Thoracic aorta (tissue), 2 donors: ENCODE data around the gene ZNF516. TPM values are rescaled to one million over a fixed set of nuclear protein-coding genes. Genes with fewer than 3 reads are reported as not detected.

ENCODE experiments used
- ATAC-seq: fragments of 150-250 bp; one replicate; pipeline ENCODE4 v1.8.0; 2017; ENCODE audit warnings: low read depth; ENCODE audit not compliant: insufficient number of reproducible peaks, low FRiP score
- DNase-seq: peaks from one replicate; pipeline ENCODE4 v3.0.0-alpha.2; 2020; ENCODE audit warnings: low spot score
- H3K27ac ChIP-seq, 2 donors: fragments of 200-600 bp; sonication (generic); 1 replicate in 1 of 2; 2 replicates in 1 of 2; pipeline ENCODE4 v1.5.1; 2016; ENCODE audit warnings: mild to moderate bottlenecking in 2 of 2, moderate library complexity in 2 of 2
- H3K27me3 ChIP-seq: fragments of 200-600 bp; sonication (generic); replicated peaks from 2 replicates; pipeline ENCODE4 v1.6.0; 2016; ENCODE audit warnings: mild to moderate bottlenecking; ENCODE audit not compliant: insufficient read depth
- H3K36me3 ChIP-seq: fragments of 200-600 bp; sonication (generic); one replicate; pipeline ENCODE4 v1.5.1; 2016
- H3K4me1 ChIP-seq, 2 donors: fragments of 200-600 bp; sonication (generic); 1 replicate in 1 of 2; 2 replicates in 1 of 2; pipeline versions ENCODE4 v1.5.1 to v1.6.0; 2016; ENCODE audit warnings: low read depth in 2 of 2, mild to moderate bottlenecking in 1 of 2; ENCODE audit not compliant: control insufficient read depth in 1 of 2
- H3K4me3 ChIP-seq: fragments of 200-600 bp; sonication (generic); 2 replicates; pipeline ENCODE4 v1.5.1; 2016; ENCODE audit warnings: mild to moderate bottlenecking
- H3K9me3 ChIP-seq: fragments of 200-600 bp; sonication (generic); 2 replicates; pipeline ENCODE4 v1.5.1; 2016
- total RNA-seq, 2 donors: library from RNA; depleted of rRNA; stranded (reverse); fragments of >200 nt; gene quantifications; one replicate each; pipeline versions ENCODE4 v1.1.0 to v1.2.3, GENCODE V29; 2016
- TF ChIP-seq, protein P1 (sequence below): fragments of 200-600 bp; sonication (generic); IDR thresholded peaks from one replicate; pipeline ENCODE4 v1.5.1; 2019; ENCODE audit warnings: antibody characterized with exemption

The ZNF516 gene
- total RNA-seq, 2 donors from 2014 or later, result 19.5 to 19.8 TPM

GRCh38 chr18:76443519-76444445, 51.3 kb downstream of the ZNF516 start:
- no peak overlapping the region for H3K4me3 ChIP-seq
- no peak for DNase-seq
- TF ChIP-seq, protein P1, sequence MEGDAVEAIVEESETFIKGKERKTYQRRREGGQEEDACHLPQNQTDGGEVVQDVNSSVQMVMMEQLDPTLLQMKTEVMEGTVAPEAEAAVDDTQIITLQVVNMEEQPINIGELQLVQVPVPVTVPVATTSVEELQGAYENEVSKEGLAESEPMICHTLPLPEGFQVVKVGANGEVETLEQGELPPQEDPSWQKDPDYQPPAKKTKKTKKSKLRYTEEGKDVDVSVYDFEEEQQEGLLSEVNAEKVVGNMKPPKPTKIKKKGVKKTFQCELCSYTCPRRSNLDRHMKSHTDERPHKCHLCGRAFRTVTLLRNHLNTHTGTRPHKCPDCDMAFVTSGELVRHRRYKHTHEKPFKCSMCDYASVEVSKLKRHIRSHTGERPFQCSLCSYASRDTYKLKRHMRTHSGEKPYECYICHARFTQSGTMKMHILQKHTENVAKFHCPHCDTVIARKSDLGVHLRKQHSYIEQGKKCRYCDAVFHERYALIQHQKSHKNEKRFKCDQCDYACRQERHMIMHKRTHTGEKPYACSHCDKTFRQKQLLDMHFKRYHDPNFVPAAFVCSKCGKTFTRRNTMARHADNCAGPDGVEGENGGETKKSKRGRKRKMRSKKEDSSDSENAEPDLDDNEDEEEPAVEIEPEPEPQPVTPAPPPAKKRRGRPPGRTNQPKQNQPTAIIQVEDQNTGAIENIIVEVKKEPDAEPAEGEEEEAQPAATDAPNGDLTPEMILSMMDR, result no peak

DNA sequence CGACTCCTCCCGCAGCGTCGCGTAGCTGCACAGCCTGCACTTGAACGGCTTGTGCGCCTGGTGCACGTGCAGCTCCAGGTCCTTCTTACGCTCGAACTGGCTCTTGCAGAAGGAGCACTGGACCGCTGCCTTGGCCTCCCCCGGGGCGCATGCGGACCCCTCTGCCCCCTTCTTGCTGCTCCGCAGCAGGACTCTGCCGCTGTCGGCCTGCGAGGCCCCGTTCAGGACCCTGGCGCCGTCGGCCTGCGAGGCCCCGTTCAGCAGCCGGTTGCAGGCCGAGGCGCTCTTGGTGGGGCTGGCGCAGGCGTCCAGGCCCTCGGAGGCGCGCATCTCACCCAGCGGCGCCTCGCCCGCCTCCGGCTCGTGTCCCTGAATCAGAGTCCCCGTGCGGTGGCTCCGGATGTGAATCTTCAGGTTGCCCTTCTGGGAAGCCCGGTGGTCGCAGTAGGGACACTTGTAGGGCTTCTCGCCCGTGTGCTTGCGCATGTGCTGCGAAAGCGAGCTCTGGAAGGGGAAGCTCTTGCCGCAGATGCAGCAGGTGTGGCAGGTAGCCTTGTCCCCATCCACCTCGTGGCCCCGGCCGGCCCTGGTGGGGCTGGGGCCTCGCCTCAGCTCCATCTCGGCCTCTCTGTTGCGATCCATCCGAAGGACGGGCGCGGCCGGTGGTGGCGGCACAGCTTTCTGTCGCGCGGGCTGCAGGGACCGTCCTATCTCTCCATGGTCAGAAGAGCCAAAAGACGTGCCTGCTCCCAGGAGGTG, 52.5 kb downstream of the ZNF516 start:
- DNase-seq, result no peak
- Histone ChIP-seq H3K27me3 (no peaks in the 10 kb centered on the region), H3K27ac (no peak overlapping the region), H3K9me3 (no peaks in the 10 kb centered on the region), H3K36me3 (peaks cover 20% of the 10 kb centered on the region), H3K4me3 (no peak overlapping the region), H3K4me1 (peaks cover 6 to 18% of the 10 kb centered on the region in 2 donors)
- TF ChIP-seq, protein P1, result no peak
- ATAC-seq, result no peak

More at GRCh38 chr18:76443519-76444445, 51.3 kb downstream of the ZNF516 start:
- Histone ChIP-seq H3K36me3 (peaks cover 20% of the 10 kb centered on the region), H3K27me3 (no peaks in the 10 kb centered on the region), H3K4me1 (peaks cover 6 to 18% of the 10 kb centered on the region in 2 donors), H3K9me3 (no peaks in the 10 kb centered on the region), H3K27ac (no peak overlapping the region)
- ATAC-seq, result no peak

DNA sequence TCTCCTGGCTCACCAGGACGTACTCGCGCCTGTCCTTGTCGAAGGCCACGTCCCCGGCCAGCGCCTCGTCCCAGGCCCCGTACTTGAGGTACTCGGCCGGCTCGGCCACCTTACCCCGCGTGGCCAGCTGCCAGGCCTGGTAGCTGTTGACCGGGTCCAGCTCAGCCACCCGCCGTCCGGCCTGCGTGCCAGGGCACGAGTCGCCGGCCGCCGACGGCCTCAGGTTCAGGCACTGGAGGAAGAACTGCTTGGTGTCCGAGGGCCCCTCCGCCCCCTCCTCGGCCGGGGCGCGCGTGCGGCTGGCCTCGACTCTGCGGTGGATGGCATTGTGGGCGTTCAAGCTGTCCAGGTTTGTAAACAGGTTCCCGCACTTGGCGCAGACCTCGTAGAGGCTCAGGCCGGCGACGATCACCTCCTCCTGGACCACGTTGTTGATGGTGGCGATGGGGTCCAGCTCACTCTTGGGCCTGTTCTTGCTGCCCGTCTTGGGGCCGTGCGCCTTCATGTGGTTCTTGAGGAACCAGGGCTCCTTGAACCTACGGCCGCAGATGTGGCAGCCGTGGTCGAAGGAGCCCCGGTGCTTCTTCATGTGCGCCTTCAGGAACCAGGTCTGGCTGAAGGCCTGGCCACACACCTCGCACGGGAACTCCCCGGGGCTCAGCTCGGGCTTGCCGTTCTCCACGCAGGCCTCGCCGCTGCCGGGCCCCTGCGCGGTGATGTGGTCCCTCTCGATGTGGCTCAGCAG, 53.2 kb downstream of the ZNF516 start:
- no peaks in the 10 kb centered on the region for H3K27me3 ChIP-seq
- H3K36me3 ChIP-seq, result peaks cover 20% of the 10 kb centered on the region
- peaks cover 6 to 18% of the 10 kb centered on the region in 2 donors for H3K4me1 ChIP-seq
- no peak for DNase-seq
- H3K9me3 ChIP-seq, result no peaks in the 10 kb centered on the region
- ATAC-seq, result no peak
- H3K27ac ChIP-seq, result no peak overlapping the region
- H3K4me3 ChIP-seq, result no peak overlapping the region
- TF ChIP-seq, protein P1, result no peak

DNA sequence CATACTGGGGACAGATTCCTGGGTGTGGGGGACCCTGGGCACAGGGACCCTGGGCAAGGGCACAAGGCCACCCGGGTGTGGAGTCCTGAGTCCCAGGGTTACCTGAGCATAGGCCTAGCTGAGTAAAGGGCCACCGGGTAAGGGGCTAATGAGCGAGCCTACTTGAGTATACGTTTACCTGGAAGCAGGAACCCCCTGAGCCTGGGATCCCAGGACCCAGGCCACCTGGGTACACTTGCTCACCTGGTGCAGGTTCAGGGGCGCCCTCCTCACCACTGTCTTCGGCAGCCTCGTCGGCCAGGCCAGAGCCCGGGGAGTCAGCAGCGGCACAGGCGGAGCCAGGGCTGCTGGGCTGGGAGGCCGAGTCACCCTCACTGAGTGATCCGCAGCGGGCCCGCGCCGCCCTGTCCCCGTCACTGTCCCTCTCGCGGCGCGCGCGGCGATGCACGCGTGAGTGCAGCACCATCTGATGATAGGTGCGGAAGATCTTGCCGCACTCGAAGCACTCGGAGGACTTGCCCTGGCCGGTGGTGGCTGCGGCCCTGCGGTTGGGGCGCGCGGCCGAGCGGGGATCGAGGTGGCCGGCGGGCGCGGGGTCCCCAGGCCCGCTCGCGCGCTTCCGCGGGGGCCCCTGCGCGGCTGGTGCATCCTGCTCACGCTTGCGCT, 53.9 kb downstream of the ZNF516 start:
- H3K9me3 ChIP-seq, result no peaks in the 10 kb centered on the region
- TF ChIP-seq, protein P1, result no peak
- peaks cover 6 to 15% of the 10 kb centered on the region in 2 donors for H3K4me1 ChIP-seq
- ATAC-seq (no peak), DNase-seq (no peak)
- H3K27me3 ChIP-seq, result no peaks in the 10 kb centered on the region
- H3K36me3 ChIP-seq, result peaks cover 20% of the 10 kb centered on the region
- no peak overlapping the region for H3K27ac ChIP-seq
- H3K4me3 ChIP-seq, result no peak overlapping the region
